HCEC 1CT (cell line): ENCODE data around the gene GMDS.
"Not testable (repeated sequence)": the region's sequence is repeated elsewhere in the genome, so short reads cannot be mapped to it uniquely, and the experiment has no call there.

ENCODE experiments used
- DNase-seq: peaks from one replicate; pipeline ENCODE4 v3.0.0-alpha.2; 2017

GMDS gene

GRCh38 chr6:1697688-1698351 lies 547.6 kb downstream of the GMDS start:
- no peak for DNase-seq

- DNase-seq = no peak
These were observed 548.9 kb downstream of the GMDS start for GRCh38 chr6:1696463-1696850.

- DNase-seq = no peak
These were observed 549.6 kb downstream of the GMDS start for GRCh38 chr6:1695546-1696462.

GRCh38 chr6:1691828-1692227 lies 553.6 kb downstream of the GMDS start:
- DNase-seq = not testable (repeated sequence)

- not testable (repeated sequence) for DNase-seq
These were observed 554.7 kb downstream of the GMDS start for GRCh38 chr6:1690656-1691055.

GRCh38 chr6:1689141-1689540 lies 556.3 kb downstream of the GMDS start:
- DNase-seq = no peak

GRCh38 chr6:1688396-1688795 lies 557.0 kb downstream of the GMDS start:
- DNase-seq = no peak

- no peak for DNase-seq
These were observed 558.0 kb downstream of the GMDS start for GRCh38 chr6:1687402-1687801.

- DNase-seq = peak; percentile 77
These were observed 559.0 kb downstream of the GMDS start for GRCh38 chr6:1686117-1687098.

GRCh38 chr6:1679688-1680068 lies 565.7 kb downstream of the GMDS start:
- no peak for DNase-seq

- DNase-seq = no peak
These were observed 566.2 kb downstream of the GMDS start for GRCh38 chr6:1679031-1679687.

GRCh38 chr6:1678201-1678600 lies 567.2 kb downstream of the GMDS start:
- no peak for DNase-seq

- DNase-seq = no peak
These were observed 573.0 kb downstream of the GMDS start for GRCh38 chr6:1672379-1672778.

- DNase-seq = no peak
These were observed 574.5 kb downstream of the GMDS start for GRCh38 chr6:1670711-1671462.

- no peak for DNase-seq
These were observed 575.4 kb downstream of the GMDS start for GRCh38 chr6:1669996-1670395.

GRCh38 chr6:1668456-1668855 lies 576.9 kb downstream of the GMDS start:
- not testable (repeated sequence) for DNase-seq

GRCh38 chr6:1667805-1668175 lies 577.6 kb downstream of the GMDS start:
- DNase-seq = no peak

- DNase-seq = peak; percentile 24
These were observed 578.2 kb downstream of the GMDS start for GRCh38 chr6:1667012-1667804.

- DNase-seq = no peak
These were observed 580.2 kb downstream of the GMDS start for GRCh38 chr6:1665214-1665613.

- no peak for DNase-seq
These were observed 581.1 kb downstream of the GMDS start for GRCh38 chr6:1664329-1664728.

GRCh38 chr6:1663511-1663910 lies 581.9 kb downstream of the GMDS start:
- DNase-seq = no peak
